Measurements from ENCODE around the gene C17orf67. TPM values are rescaled to one million over a fixed set of nuclear protein-coding genes. Genes with fewer than 3 reads are reported as not detected.
A peak's percentile ranks its signal among the peaks of the same experiment; 100 is the strongest.

Gene C17orf67
- total and polyA plus RNA-seq, 9 of the 15 experiments (the other 6 are each of a cell fraction or from before 2014, with no cell fraction given): 0.07 to 1.7 (median 0.59) TPM

- TF ChIP-seq ZBTB11 (CRISPR knock-in tag; IDR thresholded peaks at IDR 0.05): no peak
These were observed 45.6 kb upstream of the C17orf67 start (continued) for GRCh38 chr17:56879280-56879679.

- Histone ChIP-seq H3K4me2 (ENCODE audit: insufficient read depth, low read length) (peak overlapping the region; percentile 58), H3K27ac (ENCODE audit: extremely low read depth, low read depth, low read length) (peak overlapping the region; percentile 31; the same call in 2 of the 3 replicates), H3K36me3 (ENCODE audit: control insufficient read depth, insufficient read depth, low read length) (no peaks in the 10 kb centered on the region), H3K9me1 (ENCODE audit: control insufficient read depth, insufficient read depth, low read length) (no peaks in the 10 kb centered on the region), H3K4me3 (no peak overlapping the region), H3K9me3 (replicated peaks; ENCODE audit: control insufficient read depth, insufficient read depth, low read depth, low read length) (no peaks in the 10 kb centered on the region), H3K79me2 (ENCODE audit: control insufficient read depth, insufficient read depth, low read length) (no peaks in the 10 kb centered on the region), H3K4me1 (replicated peaks in 1 of 2; ENCODE audit: control insufficient read depth in 2 of 2, insufficient read depth in 2 of 2, low read length in 2 of 2) (peaks cover 0 to 14% of the 10 kb centered on the region in 2 experiments; a peak in 3 of 5 replicates), H3K9ac (ENCODE audit: insufficient read depth in 1 of 2, low read depth in 2 of 2, low read length in 2 of 2) (0 out of 4 replicates have a peak overlapping the region, but pooled peaks of 1 of the 2 experiments have one; percentile 17), H3K27me3 (ENCODE audit: control insufficient read depth in 2 of 2, insufficient read depth in 2 of 2, low read length in 2 of 2) (no peaks in the 10 kb centered on the region), H4K20me1 (replicated peaks; ENCODE audit: control insufficient read depth, insufficient read depth, low read length) (no peaks in the 10 kb centered on the region), H2AFZ (ENCODE audit: low read depth, low read length) (peak overlapping the region; percentile 88)
- ATAC-seq (peak; percentile 81), FAIRE-seq (peak; percentile 77), DNase-seq (ENCODE audit: extremely low read depth in 1 of 4, low spot score in 3 of 4) (peak in 3 of 4 experiments; percentile 28 to 72 (median 48))
- in situ Hi-C loops (cut with MboI) (no loop called here), intact Hi-C loops (cut with micrococcal nuclease) (no loop called here)
- no TSS peak for BruUV-seq (replicated peaks)
- ChIA-PET POLR2A (interaction anchor here (0.6 to 1.5 kb wide), 5 partner anchors 9 to 37 kb away, joined by 3 to 13 read pairs (median 5); partner anchors contain the start of gene TRIM25), CTCF (ENCODE audit: low intra/inter-chr PET ratio) (no interaction called here)
- 3% methylated on average over 7 of the region's 7 CpGs for WGBS (ENCODE audit: insufficient coverage, low coverage, missing lambda C conversion rate)
- TF ChIP-seq VEZF1 (CRISPR knock-in tag; IDR thresholded peaks at IDR 0.05) (peak; percentile 15; the same call in 1 of the 2 replicates), SMAD3 (CRISPR knock-in tag; conservative IDR thresholded peaks at IDR 0.05) (0 out of 2 replicates have a peak, but pooled peaks have one; percentile 27), FOXK2 (conservative IDR thresholded peaks at IDR 0.05 in 1 of 2, IDR thresholded peaks at IDR 0.05 in 1 of 2; ENCODE audit: low read depth in 2 of 2) (peak; percentile 85 to 89), ZBTB11 (CRISPR knock-in tag; IDR thresholded peaks at IDR 0.05) (peak in 1 of 3 experiments; percentile 33; a peak in 1 of 6 replicates), RAD21 (CRISPR knock-in tag; conservative IDR thresholded peaks at IDR 0.05 in 1 of 2, IDR thresholded peaks at IDR 0.05 in 1 of 2) (peak in 1 of 2 experiments; percentile 4; a peak in 1 of 4 replicates), CBFA2T2 (conservative IDR thresholded peaks at IDR 0.05) (peak; percentile 32; the same call in 1 of the 2 replicates), OTX1 (CRISPR knock-in tag; IDR thresholded peaks at IDR 0.05) (0 out of 2 replicates have a peak, but pooled peaks have one; percentile 66), ZNF239 (CRISPR knock-in tag; IDR thresholded peaks at IDR 0.05) (0 out of 2 replicates have a peak, but pooled peaks have one; percentile 29), ZNF175 (CRISPR knock-in tag; IDR thresholded peaks at IDR 0.05; ENCODE audit: low read depth) (peak; percentile 73), KDM2B (CRISPR knock-in tag; IDR thresholded peaks at IDR 0.05) (no peak)
These were observed 43.1 kb upstream of the C17orf67 start for GRCh38 chr17:56876766-56877179.

All from K562 (cell line).